ENCODE data around the gene ACOX1. TPM values are rescaled to one million over a fixed set of nuclear protein-coding genes. Genes with fewer than 3 reads are reported as not detected.

ACOX1 gene
- total and polyA plus RNA-seq, 2 of the 13 experiments (the other 11 are each of a cell fraction or from before 2014, with no cell fraction given), result 86.4 to 120 TPM

GRCh38 chr17:75891605-75892555, 87.1 kb downstream of the ACOX1 start (continued):
- TF ChIP-seq ZBED4 (CRISPR knock-in tag; IDR thresholded peaks at IDR 0.05; ENCODE audit: borderline replicate concordance) (peak; percentile 83), MAF1 (CRISPR knock-in tag; IDR thresholded peaks at IDR 0.05; ENCODE audit: borderline replicate concordance) (no peak; the same call in 1 of the 2 replicates), ZNF513 (CRISPR knock-in tag; conservative IDR thresholded peaks at IDR 0.05) (no peak), ZNF496 (CRISPR knock-in tag; IDR thresholded peaks at IDR 0.05; ENCODE audit: insufficient replicate concordance) (no peak), ZNF746 (CRISPR knock-in tag; IDR thresholded peaks at IDR 0.05) (peak; percentile 78; the same call in 1 of the 2 replicates), POGZ (CRISPR knock-in tag; IDR thresholded peaks at IDR 0.05) (peak; percentile 9), POLR2AphosphoS5 (IDR thresholded peaks at IDR 0.05; ENCODE audit: low read depth, low read length) (no peak; the same call in 1 of the 2 replicates), ARNT (IDR thresholded peaks at IDR 0.05) (no peak), ZNF7 (CRISPR knock-in tag; IDR thresholded peaks at IDR 0.05) (no peak), PAWR (CRISPR knock-in tag; IDR thresholded peaks at IDR 0.05; ENCODE audit: borderline replicate concordance) (0 out of 2 replicates have a peak, but pooled peaks have one; percentile 4), ZNF264 (CRISPR knock-in tag; IDR thresholded peaks at IDR 0.05) (peak; percentile 81; the same call in 1 of the 2 replicates), ZNF556 (CRISPR knock-in tag; IDR thresholded peaks at IDR 0.05; ENCODE audit: borderline replicate concordance) (no peak; the same call in 1 of the 2 replicates), ZFX (CRISPR knock-in tag; IDR thresholded peaks at IDR 0.05; ENCODE audit: low read depth) (peak; percentile 50; the same call in 1 of the 2 replicates)
- TF ChIP-seq, protein P1, sequence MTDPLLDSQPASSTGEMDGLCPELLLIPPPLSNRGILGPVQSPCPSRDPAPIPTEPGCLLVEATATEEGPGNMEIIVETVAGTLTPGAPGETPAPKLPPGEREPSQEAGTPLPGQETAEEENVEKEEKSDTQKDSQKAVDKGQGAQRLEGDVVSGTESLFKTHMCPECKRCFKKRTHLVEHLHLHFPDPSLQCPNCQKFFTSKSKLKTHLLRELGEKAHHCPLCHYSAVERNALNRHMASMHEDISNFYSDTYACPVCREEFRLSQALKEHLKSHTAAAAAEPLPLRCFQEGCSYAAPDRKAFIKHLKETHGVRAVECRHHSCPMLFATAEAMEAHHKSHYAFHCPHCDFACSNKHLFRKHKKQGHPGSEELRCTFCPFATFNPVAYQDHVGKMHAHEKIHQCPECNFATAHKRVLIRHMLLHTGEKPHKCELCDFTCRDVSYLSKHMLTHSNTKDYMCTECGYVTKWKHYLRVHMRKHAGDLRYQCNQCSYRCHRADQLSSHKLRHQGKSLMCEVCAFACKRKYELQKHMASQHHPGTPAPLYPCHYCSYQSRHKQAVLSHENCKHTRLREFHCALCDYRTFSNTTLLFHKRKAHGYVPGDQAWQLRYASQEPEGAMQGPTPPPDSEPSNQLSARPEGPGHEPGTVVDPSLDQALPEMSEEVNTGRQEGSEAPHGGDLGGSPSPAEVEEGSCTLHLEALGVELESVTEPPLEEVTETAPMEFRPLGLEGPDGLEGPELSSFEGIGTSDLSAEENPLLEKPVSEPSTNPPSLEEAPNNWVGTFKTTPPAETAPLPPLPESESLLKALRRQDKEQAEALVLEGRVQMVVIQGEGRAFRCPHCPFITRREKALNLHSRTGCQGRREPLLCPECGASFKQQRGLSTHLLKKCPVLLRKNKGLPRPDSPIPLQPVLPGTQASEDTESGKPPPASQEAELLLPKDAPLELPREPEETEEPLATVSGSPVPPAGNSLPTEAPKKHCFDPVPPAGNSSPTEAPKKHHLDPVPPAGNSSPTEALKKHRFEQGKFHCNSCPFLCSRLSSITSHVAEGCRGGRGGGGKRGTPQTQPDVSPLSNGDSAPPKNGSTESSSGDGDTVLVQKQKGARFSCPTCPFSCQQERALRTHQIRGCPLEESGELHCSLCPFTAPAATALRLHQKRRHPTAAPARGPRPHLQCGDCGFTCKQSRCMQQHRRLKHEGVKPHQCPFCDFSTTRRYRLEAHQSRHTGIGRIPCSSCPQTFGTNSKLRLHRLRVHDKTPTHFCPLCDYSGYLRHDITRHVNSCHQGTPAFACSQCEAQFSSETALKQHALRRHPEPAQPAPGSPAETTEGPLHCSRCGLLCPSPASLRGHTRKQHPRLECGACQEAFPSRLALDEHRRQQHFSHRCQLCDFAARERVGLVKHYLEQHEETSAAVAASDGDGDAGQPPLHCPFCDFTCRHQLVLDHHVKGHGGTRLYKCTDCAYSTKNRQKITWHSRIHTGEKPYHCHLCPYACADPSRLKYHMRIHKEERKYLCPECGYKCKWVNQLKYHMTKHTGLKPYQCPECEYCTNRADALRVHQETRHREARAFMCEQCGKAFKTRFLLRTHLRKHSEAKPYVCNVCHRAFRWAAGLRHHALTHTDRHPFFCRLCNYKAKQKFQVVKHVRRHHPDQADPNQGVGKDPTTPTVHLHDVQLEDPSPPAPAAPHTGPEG (CRISPR knock-in tag; IDR thresholded peaks at IDR 0.05), result 0 out of 2 replicates have a peak, but pooled peaks have one; percentile 19
- TF ChIP-seq, protein P2, sequence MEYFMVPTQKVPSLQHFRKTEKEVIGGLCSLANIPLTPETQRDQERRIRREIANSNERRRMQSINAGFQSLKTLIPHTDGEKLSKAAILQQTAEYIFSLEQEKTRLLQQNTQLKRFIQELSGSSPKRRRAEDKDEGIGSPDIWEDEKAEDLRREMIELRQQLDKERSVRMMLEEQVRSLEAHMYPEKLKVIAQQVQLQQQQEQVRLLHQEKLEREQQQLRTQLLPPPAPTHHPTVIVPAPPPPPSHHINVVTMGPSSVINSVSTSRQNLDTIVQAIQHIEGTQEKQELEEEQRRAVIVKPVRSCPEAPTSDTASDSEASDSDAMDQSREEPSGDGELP (IDR thresholded peaks at IDR 0.05; ENCODE audit: borderline replicate concordance, low read depth), result peak; percentile 84
